IPS-18c (cell line): ENCODE results near the gene ASPN.

Experiments
- H3K4me3 ChIP-seq: 2 replicates; pipeline ENCODE4 v1.7.0; 2013; ENCODE audit warnings: low read depth, mild to moderate bottlenecking, low read length, moderate library complexity; ENCODE audit not compliant: insufficient read depth
- H3K9me3 ChIP-seq: one replicate; pipeline ENCODE4 v1.6.1; 2013; ENCODE audit warnings: mild to moderate bottlenecking, low read length, moderate library complexity; ENCODE audit not compliant: control insufficient read depth, insufficient read depth

ASPN gene

DNA sequence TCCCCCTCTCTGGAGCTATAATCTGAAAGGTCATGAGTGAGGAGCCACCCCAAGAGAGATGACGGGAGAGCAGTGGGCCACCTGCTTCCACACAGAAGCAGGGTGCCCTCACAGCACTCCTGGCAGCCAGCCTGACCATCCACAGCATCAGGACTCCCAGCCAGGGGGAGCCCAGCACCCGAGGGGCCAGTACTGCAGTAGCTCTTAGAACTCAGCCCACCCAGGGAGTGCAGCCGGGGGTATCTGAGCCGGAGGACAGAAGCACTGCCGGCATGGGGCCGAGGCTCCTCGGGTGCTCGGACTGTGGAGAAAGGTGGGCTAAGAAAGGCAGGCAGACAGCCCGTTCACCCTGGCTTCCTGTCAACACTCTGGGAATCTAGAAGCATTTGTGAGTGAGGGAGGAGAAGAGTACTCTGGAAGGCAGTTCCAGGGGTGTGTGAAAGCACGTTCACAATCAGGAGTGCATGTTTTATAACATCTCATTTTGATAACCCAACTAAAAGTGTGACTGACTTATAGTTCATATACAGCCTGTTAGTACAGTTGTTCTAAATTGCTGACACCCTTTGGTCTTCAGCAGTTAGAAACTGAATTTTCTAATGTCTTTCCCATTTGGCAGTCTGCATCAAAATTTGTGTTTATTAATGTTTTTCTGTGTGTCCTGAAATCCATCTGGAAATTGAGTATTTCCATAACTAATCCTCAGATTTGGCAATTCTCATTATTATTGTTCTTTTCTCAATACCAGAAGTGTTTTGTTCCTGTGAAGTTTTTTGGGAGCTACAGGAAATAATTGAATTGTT lies 25.9 kb upstream of the ASPN start:
- H3K4me3 ChIP-seq = no peak overlapping the region
- no peaks in the 10 kb centered on the region for H3K9me3 ChIP-seq

DNA sequence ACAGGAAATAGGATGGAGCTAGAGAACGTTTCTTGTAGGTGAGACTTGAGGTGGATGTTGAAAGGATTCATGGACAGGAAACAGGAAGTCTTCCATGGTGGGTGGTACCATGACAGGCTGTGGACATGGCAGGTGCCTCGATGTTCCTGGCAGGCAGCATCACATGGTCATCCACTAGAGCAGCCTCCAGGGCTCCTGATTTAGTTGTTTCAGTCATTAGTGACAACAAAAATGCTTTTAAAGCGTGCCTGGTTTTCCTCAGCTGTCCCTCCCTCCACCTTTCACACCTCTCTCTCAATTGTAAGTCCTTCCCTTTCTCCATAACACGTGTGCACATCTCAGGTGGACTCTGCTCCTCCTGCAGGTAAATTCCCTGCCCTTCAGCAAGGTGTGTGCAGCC lies 25.2 kb upstream of the ASPN start:
- Histone ChIP-seq H3K4me3 (no peak overlapping the region), H3K9me3 (no peaks in the 10 kb centered on the region)

DNA sequence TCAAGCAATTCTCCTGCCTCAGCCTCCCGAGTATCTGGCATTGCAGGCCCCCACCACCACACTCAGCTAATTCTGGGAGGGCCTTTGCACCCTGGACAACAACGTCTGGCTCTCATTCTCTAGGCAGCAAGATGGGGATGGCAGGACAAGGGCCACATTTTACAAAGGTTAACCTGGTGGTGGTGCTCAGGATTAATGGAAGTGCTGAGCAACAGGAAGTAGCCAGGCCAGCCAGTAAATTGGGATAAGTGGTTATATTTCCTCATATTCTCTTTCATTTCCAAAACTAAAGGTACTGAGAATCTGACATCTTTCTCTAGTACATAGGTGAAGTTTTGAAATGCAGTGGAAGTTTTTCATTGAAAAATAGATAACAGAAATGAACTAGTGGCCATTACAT lies 24.7 kb upstream of the ASPN start:
- no peaks in the 10 kb centered on the region for H3K9me3 ChIP-seq

DNA sequence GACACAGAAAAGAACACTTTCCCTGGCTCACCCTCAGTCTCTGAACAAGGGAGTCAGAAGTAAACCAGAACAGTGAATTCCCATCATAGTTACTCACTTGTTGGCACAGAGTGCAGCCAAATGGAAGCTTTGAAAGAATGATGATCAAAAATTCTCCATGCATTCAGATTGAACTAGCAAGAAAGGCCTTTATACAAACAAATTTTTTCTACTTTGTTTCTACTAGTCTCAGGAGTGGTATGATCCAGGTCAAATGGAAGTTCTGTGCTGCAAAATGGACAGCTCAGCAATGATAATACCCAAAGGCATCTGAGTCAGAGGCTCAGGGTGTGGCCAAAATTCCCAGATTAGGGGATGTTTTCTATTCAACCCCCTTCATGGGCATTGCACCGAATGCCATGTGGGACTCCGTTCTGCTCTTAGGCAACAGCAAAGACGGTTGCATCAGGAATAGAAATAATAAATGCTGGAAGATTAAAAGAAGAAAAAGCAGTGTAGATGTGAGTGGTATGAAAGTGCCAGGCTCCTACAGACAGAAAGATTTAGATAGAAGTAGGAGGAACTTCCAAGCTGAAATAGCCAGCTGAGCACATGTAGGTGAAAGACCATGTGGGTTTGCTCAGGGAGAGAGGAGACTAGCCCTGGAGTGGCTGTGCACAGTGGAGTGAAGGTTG lies 24.0 kb upstream of the ASPN start:
- no peak overlapping the region for H3K4me3 ChIP-seq
- no peaks in the 10 kb centered on the region for H3K9me3 ChIP-seq

More for the DNA sequence above, 24.7 kb upstream of the ASPN start:
- H3K4me3 ChIP-seq = no peak overlapping the region

DNA sequence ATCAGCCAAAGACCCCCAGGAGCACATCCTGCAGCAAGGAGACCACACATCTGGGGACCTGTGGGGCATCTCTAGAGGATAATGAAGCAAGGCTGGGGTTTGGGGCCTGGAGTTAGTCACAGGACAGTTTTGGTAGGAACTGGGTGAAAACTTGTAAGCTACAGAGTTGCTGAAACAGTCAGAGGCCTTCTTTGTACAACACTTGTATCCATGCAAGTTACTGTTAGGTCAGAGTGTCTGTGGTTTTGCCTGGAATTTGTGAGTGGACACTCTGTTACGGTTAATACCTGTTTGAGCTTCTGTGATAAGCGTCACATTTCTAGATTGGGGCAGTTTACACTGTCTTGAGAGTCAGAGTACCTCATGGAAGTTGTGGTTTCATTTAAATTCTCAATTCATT lies 22.6 kb upstream of the ASPN start:
- H3K4me3 ChIP-seq = no peak overlapping the region

DNA sequence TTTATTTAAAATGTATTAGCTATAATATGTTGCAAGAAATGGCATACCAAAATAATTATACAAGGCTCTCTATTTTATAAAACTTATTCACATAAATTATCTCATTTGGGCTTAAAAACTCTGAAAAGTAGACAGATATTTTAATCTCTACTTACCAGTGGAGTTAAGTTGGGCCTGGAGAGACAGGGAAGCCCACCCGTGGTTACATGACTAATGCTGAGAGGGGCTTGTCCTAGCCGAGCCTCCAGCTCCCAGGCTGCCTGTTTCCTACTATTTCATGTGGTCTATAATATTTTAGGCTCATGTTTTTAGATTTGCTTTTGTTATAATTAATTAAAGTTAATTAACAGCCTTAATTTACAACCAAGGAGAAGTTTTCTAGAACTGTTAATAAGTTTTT lies 20.9 kb upstream of the ASPN start:
- Histone ChIP-seq H3K4me3 (no peak overlapping the region), H3K9me3 (no peaks in the 10 kb centered on the region)

More for the DNA sequence above, 22.6 kb upstream of the ASPN start:
- no peaks in the 10 kb centered on the region for H3K9me3 ChIP-seq

DNA sequence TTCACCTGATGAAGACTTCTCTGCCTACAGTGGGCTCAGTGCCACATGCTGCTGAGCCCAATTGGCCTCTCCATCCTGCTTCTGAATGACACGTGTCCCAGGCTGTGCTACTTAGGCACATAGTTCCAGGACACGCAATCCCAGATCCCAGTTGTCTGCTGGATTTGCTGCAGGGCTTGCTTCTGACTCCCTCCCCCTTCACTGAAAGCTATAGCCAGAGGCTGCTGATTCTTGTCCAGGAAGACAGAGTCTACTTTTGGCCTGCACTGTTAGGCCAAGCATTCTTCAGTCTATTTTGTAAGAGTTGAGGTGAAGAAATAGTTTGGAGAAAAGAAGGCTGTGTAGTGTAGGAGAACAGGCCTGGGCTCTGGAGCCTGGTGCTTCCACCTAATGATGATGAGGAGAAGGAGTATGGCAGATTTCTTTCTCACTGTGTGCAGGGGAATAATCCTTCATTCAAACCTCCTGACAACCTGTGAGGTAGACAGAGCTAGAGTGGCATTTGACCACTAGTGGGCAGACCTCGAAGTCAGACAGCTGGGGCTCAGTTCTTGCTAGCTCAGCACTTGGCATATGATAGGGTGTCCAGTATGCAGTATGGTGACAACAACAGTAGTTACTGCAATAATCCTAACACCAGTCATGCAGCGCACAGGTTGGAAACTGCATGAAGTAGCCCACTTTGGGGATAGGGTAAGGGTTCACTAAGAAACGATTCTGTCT lies 19.5 kb upstream of the ASPN start:
- Histone ChIP-seq H3K4me3 (no peak overlapping the region), H3K9me3 (peaks cover 2% of the 10 kb centered on the region)

DNA sequence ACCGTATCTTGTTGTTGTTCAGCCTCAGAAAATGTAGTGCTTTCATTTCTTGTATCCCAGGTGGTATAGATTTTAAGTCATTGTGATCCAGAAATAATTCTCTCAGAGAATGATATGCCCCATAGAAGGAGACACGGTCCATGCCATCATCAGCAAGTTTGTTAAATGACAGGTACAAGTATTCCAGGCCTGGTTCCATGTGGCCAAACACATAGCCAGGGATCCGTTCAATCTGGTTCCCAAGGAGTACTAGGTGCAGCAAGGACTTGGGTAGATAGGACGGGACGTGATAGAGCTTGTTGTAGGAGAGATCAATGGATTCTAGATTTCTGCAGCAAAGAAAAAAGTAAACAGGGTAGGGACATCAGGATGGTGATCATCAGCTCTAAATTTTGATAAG lies 18.4 kb upstream of the ASPN start:
- H3K9me3 ChIP-seq = peaks cover 2% of the 10 kb centered on the region

DNA sequence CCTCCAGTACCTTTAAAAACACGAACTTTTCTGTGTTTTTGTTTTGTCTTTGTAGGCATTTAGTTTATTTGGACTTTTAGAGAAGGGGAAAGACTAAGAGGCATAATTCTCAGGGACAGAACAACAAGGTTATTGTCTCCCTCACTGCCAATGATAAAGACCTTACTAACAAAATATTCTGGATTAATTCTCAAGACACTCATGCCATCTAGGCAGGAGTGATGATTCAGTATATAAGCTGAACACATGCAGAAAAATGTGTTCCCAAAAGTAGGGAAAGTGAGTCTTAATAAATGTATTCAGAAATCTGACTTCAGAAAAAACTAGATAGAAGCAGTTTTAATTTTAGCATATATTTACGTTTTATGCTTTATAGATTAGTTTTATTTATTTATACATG lies 17.4 kb upstream of the ASPN start:
- Histone ChIP-seq H3K4me3 (no peak overlapping the region), H3K9me3 (peaks cover 2% of the 10 kb centered on the region)

More for the DNA sequence above, 18.4 kb upstream of the ASPN start:
- H3K4me3 ChIP-seq = no peak overlapping the region

DNA sequence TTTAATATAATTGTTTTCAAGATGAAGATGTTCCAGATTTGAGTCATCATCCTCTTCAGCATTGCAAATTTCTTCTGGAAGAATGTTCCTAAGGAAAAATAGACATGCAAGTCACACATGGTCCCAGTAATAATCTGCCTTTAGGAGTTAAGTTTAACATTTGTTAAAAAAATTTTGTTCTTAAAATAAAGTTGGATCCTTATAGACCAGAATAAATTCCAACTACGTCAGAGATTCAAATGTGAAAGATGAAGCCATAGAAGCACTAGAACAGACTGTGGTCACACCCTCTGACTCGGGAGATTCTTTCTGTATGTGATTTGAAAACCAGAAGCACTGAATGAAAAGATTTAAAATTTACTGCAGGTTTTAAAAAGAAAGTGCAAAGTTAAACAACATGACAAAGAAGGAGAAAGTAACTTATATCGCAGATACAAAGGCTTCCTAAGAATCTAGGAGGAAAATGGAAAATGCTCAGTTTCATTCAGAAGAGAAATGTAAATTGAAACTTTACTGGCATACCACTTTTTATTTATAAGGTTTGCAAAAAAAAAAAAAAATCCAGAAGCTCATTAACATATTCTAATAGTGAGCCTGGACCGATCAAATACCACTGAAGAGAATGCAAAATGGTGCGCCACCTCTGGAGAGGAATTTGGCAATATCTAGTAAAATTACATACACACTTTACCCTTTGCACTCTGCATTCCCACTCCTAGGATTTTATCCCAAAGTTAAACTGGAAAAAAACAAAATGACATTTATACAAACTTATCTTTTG lies 14.3 kb upstream of the ASPN start:
- no peak overlapping the region for H3K4me3 ChIP-seq
- H3K9me3 ChIP-seq = peaks cover 2% of the 10 kb centered on the region

DNA sequence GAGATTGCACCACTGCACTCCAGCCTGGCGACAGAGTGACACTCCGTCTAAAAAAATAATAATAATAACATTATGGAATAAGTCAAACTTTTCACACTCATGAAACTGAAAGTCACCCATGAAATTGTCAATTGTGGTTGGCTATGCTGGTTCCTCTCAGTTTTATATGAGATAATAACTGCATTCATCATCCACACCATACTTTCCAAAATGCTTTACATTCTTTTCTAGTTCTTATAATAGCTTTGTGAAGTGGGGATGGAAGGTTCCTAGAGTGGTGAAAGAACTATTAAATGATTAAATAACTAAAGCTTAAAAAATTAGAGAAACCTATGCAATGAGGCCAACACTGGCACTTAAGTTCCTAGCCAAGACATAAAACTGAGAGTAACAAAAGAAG lies 12.6 kb upstream of the ASPN start:
- no peak overlapping the region for H3K4me3 ChIP-seq
- peaks cover 2% of the 10 kb centered on the region for H3K9me3 ChIP-seq

DNA sequence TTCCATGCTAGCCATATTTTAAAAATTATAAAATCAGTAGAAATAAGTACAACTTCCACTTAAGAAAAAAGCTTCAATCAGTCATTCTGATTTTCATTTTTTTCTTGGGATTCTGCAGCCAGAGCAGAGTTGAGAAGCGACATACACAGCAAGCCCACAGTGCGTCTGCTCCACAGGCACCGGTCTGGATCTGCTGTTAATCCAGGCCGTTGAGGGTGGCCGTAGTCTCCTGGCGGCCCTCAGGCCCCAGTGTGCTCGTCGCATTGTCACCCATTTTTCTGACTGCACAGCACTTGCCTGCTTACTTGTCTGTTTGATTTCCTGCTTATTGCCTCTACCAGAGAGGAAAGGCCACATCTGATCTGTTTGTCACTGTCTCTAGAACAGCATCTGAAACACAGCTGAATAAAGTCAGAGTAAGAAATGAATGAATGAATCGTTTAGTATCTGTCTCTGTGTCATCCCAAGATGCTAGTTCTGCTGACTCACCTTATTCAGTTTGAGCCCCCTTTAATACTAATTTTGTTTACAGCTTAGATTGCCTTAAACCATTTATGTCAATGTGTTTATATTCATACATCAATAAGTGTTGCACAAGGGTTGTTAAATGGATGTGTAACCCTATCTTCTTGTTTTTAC lies 11.6 kb upstream of the ASPN start:
- peaks cover 2% of the 10 kb centered on the region for H3K9me3 ChIP-seq
- no peak overlapping the region for H3K4me3 ChIP-seq

DNA sequence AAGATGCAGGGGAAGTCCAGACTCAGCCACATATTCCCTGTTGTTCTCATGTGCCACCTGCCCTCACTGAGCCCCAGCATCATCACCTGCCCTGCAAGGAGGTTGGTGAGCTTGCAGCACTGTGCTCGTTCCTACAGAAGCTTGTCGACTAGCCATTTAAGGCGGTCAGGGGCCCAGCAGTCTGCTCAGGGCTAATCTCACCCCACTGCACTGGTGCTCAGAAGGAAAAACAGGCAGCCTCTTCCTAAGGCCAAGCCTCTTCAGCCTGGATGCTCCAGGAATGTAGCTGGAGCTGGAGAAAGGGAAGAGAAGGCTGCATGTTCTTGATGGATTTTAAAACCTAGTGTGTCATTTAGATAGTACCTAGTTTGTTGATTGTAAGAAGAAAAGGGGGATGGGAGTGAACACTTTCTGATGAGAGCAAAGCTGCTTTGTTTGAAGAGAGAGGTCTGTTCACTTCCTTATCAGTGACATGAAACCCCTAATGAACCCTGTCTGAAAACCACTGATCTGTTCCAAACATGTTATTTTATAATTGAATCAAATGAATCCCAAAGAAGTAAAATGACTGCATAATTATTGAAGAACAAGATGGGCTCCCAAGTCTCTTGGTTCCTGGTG lies 10.6 kb upstream of the ASPN start:
- peaks cover 2% of the 10 kb centered on the region for H3K9me3 ChIP-seq

DNA sequence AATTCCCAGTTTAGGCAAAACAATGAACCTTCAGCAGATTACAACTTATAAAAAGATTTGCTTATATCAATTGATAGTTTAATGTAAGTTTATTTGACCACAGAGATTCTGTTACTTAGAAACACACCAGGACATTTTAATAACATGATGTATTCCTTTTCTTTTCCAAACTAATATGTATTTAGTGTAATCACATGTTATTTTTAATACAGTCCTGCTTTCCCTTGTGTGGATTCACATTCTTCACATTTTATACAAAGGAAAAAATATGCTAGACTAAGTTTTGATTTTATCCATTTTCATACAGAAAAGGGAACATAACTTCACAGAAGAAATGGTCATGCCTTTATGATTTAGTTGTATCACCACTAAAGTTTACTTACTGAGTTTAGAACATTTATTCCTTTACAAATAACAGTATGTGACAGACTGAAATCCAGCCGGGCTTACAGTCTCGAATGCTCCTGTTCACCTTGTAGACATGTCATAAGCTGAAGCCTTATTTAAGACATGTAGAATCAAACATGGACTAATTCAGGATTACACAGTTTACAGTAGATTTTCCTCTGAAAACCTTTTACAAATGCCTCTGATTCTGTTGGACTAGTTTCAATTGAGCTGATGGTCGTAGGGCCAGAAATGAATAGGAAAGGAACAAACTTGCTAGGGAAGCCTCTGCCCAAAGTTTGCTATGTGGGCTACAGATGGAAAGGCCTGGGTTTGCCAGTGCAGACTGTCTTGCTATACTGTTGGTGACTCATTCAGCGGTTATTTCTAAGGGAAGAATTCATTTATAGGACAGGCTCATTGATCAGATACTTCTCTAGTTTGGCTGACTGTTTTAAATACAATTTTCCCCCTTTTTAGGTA lies 6.6 kb upstream of the ASPN start:
- Histone ChIP-seq H3K4me3 (no peak overlapping the region), H3K9me3 (no peaks in the 10 kb centered on the region)

More for the DNA sequence above, 10.6 kb upstream of the ASPN start:
- no peak overlapping the region for H3K4me3 ChIP-seq

DNA sequence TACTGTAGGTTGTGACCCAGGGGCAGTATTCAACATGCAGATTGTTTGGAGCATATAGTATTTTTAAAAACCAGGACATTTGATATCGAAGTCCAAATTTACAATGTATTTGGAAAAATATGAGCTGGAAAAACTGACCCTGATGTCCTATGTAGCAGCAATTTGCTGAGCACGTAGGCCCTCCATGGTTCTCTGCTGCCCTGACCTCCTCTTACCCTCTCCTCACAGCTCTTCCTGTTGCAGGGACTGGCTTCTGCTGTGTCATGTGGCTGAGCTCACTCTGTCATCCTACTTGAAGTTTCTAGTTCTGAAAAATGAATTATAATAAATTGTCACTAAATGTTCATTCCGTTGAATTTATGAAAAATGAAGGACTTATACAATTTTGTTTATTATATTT lies 4.1 kb upstream of the ASPN start:
- Histone ChIP-seq H3K4me3 (no peak overlapping the region), H3K9me3 (no peaks in the 10 kb centered on the region)

DNA sequence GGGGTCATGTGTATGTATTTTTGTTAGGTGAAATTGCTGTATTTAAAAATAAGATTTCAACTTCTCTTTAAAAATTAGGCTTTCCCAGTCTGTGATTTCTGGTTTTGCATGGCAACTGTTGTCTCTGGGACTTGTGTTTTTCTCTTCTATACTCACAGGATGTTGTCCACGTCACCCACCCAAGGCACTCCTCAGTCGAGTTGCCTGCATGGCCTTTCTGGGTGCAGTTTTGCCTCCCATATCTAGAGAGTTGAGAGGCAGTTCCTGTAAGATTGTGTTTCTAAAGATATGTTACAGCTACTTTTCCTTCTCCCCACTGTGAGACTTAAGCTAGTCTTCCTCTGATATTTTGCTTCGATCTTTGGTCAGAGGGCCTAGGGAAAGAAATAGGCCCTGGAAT lies 2.3 kb upstream of the ASPN start:
- Histone ChIP-seq H3K9me3 (no peaks in the 10 kb centered on the region), H3K4me3 (no peak overlapping the region)
